GM21528 (cell line): ENCODE results near the gene GULP1.
"Not testable (repeated sequence)": the region's sequence is repeated elsewhere in the genome, so short reads cannot be mapped to it uniquely, and the experiment has no call there.

Source experiments
- ATAC-seq: cut with Tn5 transposase; IDR thresholded peaks from one replicate; pipeline ENCODE4 v1.9.1; 2021; ENCODE audit warnings: mild to moderate bottlenecking, moderate library complexity; ENCODE audit not compliant: unreplicated experiment, low FRiP score

Gene GULP1

GRCh38 chr2:188459061-188459460 is 167.4 kb downstream of the GULP1 start:
- no peak for ATAC-seq

GRCh38 chr2:188466078-188466477 is 174.4 kb downstream of the GULP1 start:
- ATAC-seq, result not testable (repeated sequence)

GRCh38 chr2:188466761-188467160 is 175.1 kb downstream of the GULP1 start:
- ATAC-seq, result no peak

- ATAC-seq, result no peak
Observed at GRCh38 chr2:188471166-188471565, 179.5 kb downstream of the GULP1 start.

- ATAC-seq, result no peak
Observed at GRCh38 chr2:188473306-188473705, 181.6 kb downstream of the GULP1 start.

GRCh38 chr2:188474316-188474715 is 182.6 kb downstream of the GULP1 start:
- ATAC-seq, result no peak

GRCh38 chr2:188475945-188476344 is 184.3 kb downstream of the GULP1 start:
- no peak for ATAC-seq

GRCh38 chr2:188477564-188478103 is 186.0 kb downstream of the GULP1 start:
- ATAC-seq, result no peak

GRCh38 chr2:188478724-188479123 is 187.1 kb downstream of the GULP1 start:
- peak; percentile 94 for ATAC-seq

- ATAC-seq, result no peak
Observed at GRCh38 chr2:188481474-188481873, 189.8 kb downstream of the GULP1 start.

GRCh38 chr2:188485496-188485895 is 193.8 kb downstream of the GULP1 start:
- no peak for ATAC-seq

GRCh38 chr2:188492751-188493150 is 201.1 kb downstream of the GULP1 start:
- ATAC-seq, result no peak

- ATAC-seq, result no peak
Observed at GRCh38 chr2:188494906-188495305, 203.2 kb downstream of the GULP1 start.

GRCh38 chr2:188495969-188496431 is 204.3 kb downstream of the GULP1 start:
- no peak for ATAC-seq

- no peak for ATAC-seq
Observed at GRCh38 chr2:188497726-188498125, 206.1 kb downstream of the GULP1 start.

GRCh38 chr2:188503975-188504374 is 212.3 kb downstream of the GULP1 start:
- no peak for ATAC-seq

- ATAC-seq, result no peak
Observed at GRCh38 chr2:188506843-188507242, 215.2 kb downstream of the GULP1 start.

- no peak for ATAC-seq
Observed at GRCh38 chr2:188511346-188511745, 219.7 kb downstream of the GULP1 start.

GRCh38 chr2:188512456-188512855 is 220.8 kb downstream of the GULP1 start:
- ATAC-seq, result no peak

GRCh38 chr2:188515918-188516317 is 224.2 kb downstream of the GULP1 start:
- no peak for ATAC-seq

- ATAC-seq, result no peak
Observed at GRCh38 chr2:188517549-188518215, 226.0 kb downstream of the GULP1 start.

- no peak for ATAC-seq
Observed at GRCh38 chr2:188518381-188518780, 226.7 kb downstream of the GULP1 start.
